ENCODE results near the gene FLT1. TPM values are rescaled to one million over a fixed set of nuclear protein-coding genes. Genes with fewer than 3 reads are reported as not detected.

FLT1 gene
- total and polyA plus RNA-seq, 2 of the 13 experiments (the other 11 are each of a cell fraction or from before 2014, with no cell fraction given): 0.02 TPM; not detected in 1

GRCh38 chr13:28333204-28333881, 161.6 kb downstream of the FLT1 start:
- H3K4me1 ChIP-seq (ENCODE audit: insufficient read depth, low read length): no peaks in the 10 kb centered on the region
- WGBS (ENCODE audit: low lambda C conversion rate): 0% methylated on average over 2 of the region's 2 CpGs
- H2AFZ ChIP-seq (ENCODE audit: low read length): no peak overlapping the region
- ATAC-seq (no peak), FAIRE-seq (no peak), DNase-seq (ENCODE audit: low spot score) (no peak)
- H3K4me2 ChIP-seq (ENCODE audit: low read depth, low read length): no peak overlapping the region
- no peaks in the 10 kb centered on the region for H3K79me2 ChIP-seq (ENCODE audit: insufficient read depth, low read length)
- CTCF ChIA-PET (ENCODE audit: low intra/inter-chr PET ratio, low total read pairs): no interaction called here
- no peak overlapping the region for H3K4me3 ChIP-seq (replicated peaks in 1 of 3; ENCODE audit: insufficient read depth in 1 of 3, low read depth in 2 of 3, low read length in 3 of 3)
- BruUV-seq (replicated peaks): no TSS peak
- H3K27ac ChIP-seq (ENCODE audit: extremely low read length, insufficient read depth, low read length): no peak overlapping the region
- no peaks in the 10 kb centered on the region for H4K20me1 ChIP-seq (ENCODE audit: insufficient read depth, low read length)
- H3K9ac ChIP-seq (ENCODE audit: insufficient read depth, low read depth, low read length): no peak overlapping the region
- no peaks in the 10 kb centered on the region; a peak in 1 of 5 replicates for H3K27me3 ChIP-seq (ENCODE audit: control insufficient read depth in 1 of 2, insufficient read depth in 2 of 2, low read length in 2 of 2)
- H3K36me3 ChIP-seq (replicated peaks in 1 of 2; ENCODE audit: control insufficient read depth in 1 of 2, insufficient read depth in 2 of 2, low read length in 2 of 2): no peaks in the 10 kb centered on the region
- POLR2A ChIA-PET: no interaction called here
- in situ Hi-C loops (cut with HindIII; ENCODE audit: extremely low pct_ligation_motif_present, low pct_unique_long_range_greater_than_20kb): no loop called here
- no peaks in the 10 kb centered on the region for H3K9me3 ChIP-seq (ENCODE audit: low read length)
- intact Hi-C loops (cut with micrococcal nuclease; ENCODE audit: unreplicated experiment): no loop called here
- TF ChIP-seq TRIM22 (IDR thresholded peaks at IDR 0.05) (no peak), SIX1 (CRISPR knock-in tag; IDR thresholded peaks at IDR 0.05; ENCODE audit: borderline replicate concordance) (no peak), ZNF879 (CRISPR knock-in tag; IDR thresholded peaks at IDR 0.05) (no peak), ZNF670 (CRISPR knock-in tag; IDR thresholded peaks at IDR 0.05; ENCODE audit: borderline replicate concordance) (no peak), ZNF318 (CRISPR knock-in tag; IDR thresholded peaks at IDR 0.05) (no peak), ZNF773 (CRISPR knock-in tag; IDR thresholded peaks at IDR 0.05; ENCODE audit: borderline replicate concordance) (no peak), MXD4 (CRISPR knock-in tag; IDR thresholded peaks at IDR 0.05) (no peak), ZNF44 (CRISPR knock-in tag; IDR thresholded peaks at IDR 0.05) (no peak), GLMP (CRISPR knock-in tag; IDR thresholded peaks at IDR 0.05; ENCODE audit: borderline replicate concordance) (no peak), ZFP82 (CRISPR knock-in tag; IDR thresholded peaks at IDR 0.05; ENCODE audit: borderline replicate concordance) (no peak), HIC2 (CRISPR knock-in tag; IDR thresholded peaks at IDR 0.05; ENCODE audit: low read depth) (no peak), KDM3A (CRISPR knock-in tag; IDR thresholded peaks at IDR 0.05; ENCODE audit: low read depth) (no peak)
